Activated T-helper 1 cell treated with Interleukin-2 at 50 U/mL for 16 hours (primary cell): ENCODE data around the gene SF3B5.
"Not testable (repeated sequence)": the region's sequence is repeated elsewhere in the genome, so short reads cannot be mapped to it uniquely, and the experiment has no call there.

ENCODE experiments used
- DNase-seq: peaks from one replicate; pipeline ENCODE4 v3.0.0-alpha.2; 2020; ENCODE audit warnings: low read depth

The SF3B5 gene

DNA sequence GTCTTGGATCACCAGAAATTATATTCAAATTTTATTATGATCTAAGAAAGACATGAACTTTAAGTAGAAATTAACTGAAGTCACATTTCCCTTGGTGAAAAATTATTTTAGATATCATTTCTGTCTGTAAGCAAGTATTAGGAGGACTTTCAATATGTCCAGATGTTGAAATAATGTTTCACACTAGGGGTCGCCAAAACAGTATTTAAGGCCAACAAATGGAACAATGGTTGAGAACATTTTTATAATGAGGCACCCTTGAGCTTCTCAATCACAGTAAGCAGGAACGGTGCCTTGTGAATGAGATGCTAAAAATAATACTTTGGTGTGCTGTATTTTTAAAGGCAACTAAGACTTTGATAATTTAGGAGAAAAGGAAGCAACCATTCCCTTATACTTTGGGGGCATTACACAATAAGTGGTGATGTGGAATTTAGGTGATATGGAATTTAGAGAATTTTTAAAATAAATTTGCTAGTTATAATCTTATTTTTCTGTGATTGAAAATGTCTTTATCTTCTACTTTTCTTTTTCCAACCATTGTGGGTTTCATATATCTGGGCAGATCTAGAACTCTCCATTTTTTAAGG lies 9.6 kb upstream of the SF3B5 start:
- DNase-seq = no peak

DNA sequence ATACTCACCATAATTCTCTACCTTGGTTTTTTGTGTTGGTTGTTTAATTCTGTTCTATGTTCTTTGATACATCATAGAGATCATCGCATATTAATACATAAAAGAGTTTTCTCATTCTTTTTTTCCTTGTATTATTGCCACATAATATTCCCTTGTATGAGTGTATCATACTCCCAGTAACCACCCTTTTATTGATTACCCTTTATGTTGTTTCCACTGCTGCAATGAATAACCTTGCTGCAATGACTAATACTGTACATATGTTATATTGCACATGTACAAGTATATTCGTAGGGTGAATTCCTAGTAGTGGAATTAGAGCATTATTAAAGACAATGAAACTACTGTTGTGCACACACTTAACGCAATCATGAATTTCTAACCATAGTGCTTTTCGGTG lies 9.1 kb upstream of the SF3B5 start:
- DNase-seq = no peak

DNA sequence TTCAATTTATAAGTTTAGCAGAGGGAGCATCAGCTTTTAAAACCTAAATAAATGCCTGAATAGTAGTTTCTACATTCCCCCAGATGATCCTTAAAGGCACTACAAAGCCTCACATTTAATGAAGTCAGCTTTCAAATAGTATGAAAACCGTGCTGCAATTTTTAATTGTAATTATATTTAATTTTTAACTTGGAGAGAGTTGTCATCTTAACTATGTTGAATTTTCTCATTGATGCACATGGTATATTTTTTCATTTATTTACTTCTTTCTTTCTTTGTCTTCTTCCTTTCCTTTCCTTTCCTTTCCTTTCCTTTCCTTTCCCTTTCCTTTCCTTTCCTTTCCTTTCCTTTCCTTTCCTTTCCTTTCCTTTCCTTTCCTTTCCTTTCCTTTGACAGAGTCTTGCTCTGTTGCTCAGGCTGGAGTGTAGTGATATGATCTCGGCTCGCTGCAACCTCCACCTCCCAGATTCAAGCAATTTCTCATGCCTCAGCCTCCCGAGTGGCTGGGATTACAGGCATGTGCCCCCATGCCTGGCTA lies 7.7 kb upstream of the SF3B5 start:
- DNase-seq = no peak

DNA sequence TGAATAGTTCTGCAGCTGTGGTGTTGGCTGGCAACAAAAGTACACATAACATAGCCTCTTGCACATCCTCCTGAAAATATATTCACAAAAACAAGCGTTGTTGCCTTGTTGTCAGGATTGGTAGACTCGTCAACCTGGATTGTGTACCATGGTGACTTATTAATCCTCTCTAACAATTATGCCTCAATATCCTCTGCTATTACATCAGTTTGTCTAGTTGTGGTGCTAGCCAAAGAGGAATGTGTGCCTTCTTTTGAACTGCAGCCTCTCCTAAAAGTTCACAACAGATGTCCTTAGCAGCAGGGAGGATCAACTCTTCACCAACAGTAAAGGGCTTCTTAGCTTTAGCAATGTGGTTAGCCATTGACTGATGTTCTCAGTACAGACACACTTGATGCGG lies 3.6 kb upstream of the SF3B5 start:
- no peak for DNase-seq

DNA sequence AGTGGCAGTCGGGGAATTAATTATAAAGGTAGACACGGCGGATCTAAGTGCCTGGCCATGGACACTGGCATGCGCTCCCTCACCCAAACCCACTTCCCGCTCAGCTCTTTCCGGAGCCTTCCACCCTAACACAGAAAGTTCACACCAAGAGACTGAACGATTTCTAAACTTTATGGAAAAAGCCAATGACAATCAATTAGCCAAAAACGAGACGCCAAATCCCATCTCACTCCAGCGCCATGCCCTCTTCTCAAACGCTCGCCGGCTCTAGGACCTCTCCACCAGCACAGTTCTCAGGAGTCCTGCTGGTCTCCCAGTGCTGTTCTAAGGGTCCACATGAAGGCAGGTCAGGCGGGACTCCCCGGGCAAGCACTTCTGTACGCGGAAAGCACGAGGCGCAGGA lies 641 bp downstream of the SF3B5 start:
- no peak for DNase-seq

DNA sequence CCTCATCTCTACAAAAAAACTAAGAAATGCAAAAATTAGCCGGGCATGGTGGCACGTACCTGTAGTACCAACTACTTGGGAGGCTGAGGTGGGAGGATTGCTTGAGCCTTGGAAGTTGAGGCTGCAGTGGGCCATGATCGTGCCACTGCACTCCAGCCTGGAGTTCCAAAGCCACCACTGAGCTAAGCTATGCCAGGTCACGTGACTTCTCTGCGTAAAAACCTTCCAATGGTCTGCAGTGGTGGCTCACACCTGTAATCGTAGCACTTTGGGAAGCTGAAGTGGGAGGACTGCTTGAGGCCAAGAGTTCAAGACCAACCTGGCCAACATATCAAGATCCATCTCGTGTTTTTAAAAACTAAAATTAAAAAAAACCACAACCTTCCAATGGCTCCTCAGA lies 1.7 kb downstream of the SF3B5 start:
- DNase-seq = no peak

DNA sequence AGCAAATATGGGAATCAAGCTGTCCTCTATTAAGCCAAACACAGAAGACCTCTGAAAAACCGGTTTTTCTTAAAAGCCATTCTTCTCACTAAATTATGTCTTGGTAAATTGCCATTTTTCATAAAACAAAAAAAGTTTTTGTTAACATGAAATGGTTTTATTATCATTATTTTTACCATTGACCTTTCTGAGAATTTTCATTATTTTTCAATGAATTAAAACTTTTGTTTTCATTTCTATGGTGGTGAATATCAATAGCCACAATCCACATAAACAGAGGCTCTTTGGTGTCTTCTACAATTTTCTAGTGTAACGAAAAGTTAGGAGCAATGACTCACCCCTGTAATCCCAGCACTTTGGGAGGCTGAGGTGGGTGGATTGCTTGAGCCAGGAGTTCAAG lies 2.1 kb downstream of the SF3B5 start:
- no peak for DNase-seq

DNA sequence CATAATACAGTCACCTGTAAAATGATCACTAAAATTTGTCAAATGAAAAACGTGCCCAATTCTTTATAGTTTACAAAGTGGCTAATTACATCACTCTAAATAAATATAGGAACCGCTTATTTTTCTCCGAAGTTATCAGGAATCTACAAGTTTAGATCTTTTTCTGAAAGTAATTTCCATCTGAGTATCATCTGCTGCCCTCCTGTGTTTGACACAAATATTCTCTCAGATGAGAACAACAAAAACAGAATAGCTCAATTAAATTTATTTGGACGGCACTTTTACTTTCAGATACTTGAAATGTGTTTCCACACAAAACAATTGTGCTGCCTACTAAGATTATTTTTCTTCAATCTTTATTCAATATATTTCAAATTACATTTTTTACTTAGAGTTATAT lies 5.0 kb downstream of the SF3B5 start:
- DNase-seq = no peak

DNA sequence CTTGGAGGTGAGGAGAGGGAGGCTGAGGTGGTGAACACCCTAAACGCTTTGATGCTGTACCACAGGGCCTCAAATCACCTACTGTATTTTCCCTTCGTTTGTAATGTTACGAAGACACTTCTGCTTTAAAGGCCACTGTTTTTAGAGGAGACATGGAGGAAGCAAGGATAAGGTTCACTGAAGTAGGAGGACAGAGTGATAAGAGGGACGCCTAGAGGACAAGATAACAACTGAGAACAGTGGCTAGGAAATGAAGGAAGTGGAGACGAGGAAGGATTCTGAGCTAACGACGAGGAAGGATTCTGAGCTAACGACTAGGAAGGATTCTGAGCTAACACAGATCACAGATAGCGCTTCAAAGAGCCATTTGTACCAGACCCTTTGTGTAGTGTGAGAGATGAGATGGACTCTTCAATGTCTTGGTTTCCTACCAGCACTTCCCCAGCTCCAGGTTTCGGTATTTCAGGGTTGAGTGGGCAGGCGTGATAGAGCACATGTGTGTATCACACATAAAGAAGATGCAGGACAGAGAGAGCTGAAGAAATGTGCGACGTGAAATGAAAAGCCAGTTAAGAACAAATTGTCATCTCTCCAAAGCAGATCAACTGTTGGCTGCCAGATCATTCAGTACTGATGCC lies 7.5 kb downstream of the SF3B5 start:
- DNase-seq = no peak

DNA sequence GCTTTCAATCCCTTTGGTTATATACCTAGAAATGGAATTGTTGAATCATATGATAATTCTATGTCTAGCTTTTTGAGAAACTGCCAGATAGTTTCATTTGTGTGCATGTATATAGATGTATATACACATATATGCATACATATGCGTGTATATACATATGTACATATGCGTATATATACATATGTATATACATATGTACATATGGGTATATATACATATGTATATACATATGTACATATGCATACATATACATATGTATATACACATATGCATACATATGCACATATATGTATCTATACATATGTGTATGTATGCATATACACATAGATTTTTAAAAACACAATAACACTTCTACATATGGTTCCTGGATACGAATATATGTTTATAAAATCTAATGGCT lies 8.4 kb downstream of the SF3B5 start:
- DNase-seq = no peak

DNA sequence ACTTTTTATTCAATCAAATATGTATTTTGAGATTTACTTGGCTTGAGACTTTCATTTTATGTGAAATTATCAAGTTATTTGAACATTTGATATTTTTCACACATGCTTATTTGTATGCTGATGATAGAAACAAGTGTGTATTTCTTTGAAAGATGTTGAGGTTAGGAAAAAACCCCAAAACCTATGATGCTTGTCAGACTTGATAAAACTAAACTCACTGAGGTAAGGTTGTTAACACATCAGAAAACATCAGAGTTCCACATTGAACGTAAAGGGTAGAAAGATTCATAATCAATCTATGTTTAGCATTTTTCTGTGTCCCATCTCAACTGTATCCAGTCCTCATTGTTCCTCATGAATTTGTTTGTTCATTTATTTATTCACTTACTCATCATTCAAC lies 12.2 kb downstream of the SF3B5 start:
- DNase-seq = no peak

DNA sequence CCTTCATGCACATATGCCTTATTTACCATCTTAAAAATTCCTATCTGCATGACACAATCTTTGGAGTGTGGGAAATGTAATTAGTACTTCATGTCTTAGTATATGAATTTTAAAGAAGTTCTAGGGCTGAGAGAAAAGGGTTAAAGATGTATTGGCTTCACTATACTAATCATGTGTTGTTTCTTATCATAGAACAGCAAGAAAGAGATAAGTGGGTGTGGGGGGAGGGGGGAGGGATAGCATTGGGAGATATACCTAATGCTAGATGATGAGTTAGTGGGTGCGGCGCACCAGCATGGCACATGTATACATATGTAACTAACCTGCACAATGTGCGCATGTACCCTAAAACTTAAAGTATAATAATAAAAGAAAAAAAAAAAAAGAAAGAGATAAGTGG lies 13.0 kb downstream of the SF3B5 start:
- not testable (repeated sequence) for DNase-seq

DNA sequence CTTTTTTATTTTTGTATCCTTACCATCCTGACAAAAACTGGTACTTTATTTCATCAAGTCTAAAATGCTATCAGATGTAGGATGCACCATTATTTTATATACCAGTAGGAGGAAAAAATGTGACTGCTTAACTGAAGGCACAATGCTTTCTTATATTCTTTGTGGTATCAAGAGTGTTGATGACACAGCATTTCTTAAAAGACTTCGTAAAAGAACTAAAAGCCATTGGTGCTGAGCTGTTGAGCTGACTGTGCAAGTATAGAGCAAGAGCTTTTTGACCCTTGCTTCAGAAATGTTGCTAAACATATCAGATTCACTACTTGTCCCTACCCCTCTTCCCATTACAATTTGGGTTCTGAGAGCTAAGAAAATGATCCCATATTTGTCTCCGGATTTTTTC lies 17.5 kb downstream of the SF3B5 start:
- DNase-seq = no peak

DNA sequence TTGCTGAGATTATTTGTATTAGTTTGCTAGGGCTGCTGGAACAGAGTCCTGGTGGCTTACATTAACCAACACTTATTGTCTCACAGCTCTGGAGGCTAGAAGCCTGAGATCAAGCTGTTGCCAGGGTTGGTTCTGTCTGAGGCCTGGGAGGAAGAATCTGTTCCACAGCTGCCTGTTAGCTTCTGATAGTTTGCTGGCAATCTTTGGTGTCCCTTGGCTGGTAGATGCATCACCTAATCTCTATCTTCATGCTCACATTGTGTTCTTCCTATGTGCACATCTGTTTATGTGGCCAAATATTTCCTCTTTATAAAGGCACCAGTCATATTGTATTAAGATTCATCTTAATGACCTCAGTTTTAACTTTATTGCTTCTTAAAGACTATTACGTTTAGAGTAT lies 19.5 kb downstream of the SF3B5 start:
- DNase-seq = no peak

DNA sequence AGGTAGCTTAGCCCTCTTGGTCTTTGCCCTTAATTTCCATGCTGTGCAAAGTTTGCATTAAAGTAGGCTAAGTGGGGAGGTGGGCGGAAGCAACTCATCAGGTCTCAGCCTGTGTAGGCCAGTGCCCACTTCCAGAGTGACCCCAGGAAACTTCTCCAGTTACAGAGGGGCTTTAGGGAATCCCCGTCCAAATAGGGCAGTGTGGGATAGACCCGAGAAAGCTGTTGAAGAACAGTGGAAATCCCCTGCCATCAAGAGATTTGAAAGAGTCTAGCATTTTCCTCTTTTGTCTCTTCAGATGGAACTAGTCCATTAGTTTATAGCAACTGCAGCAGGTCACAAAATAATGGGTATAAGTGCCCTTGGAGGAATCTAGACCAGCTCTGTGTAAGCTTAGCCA lies 20.2 kb downstream of the SF3B5 start:
- no peak for DNase-seq

DNA sequence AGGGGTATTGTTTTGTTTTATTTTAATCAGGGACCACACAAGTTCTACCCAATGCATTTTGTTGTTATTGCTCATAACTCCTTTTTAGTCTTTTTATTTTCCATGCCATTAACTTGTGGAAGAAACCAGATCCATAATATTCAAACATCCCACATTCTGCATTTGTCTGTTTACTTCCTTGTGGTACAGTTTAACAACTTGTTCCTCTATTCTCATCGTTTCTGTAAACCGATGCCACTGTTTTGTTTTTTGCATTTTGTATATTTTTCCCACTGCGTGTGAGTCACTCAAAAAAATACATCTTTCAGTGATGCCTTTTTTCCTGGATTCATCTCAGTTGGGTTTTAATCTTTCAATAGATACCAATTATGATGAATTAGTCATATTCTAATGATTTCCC lies 22.3 kb downstream of the SF3B5 start:
- no peak for DNase-seq

DNA sequence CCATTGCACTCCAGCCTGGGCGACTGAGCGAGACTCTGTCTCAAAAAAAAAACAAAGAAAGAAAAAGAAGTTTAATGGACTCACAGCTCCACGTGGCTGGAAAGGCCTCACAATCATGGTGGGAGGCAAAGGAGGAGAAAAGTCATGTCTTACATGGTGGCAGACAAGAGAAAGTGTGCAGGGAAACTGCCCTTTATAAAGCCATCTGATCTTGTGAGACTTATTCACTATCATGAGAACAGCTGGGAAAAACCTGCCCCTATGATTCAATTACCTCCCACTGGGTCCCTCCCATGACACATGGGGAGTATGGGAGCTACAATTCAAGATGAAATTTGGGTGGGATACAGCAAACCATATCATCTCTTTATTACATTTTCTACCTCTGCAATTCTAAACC lies 25.9 kb downstream of the SF3B5 start:
- DNase-seq = no peak

DNA sequence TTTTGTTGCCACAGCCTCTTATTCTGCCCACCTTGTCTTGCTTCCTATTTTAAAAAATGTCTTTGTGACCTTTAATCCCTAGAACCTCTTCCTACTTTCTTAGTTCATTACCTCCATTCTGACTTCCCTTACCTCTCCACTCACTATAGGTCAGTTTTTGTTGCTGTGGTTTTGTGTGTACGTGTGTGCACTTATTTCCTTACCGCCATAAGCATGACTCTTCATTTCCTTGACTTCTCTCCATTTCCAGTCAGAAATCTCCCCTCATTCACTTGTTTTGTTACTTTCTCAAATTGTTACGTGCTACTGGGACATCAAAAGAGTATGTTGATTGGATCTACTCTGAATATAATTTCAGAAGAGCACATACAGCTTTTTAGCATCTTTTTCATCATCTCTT lies 26.6 kb downstream of the SF3B5 start:
- DNase-seq = no peak

DNA sequence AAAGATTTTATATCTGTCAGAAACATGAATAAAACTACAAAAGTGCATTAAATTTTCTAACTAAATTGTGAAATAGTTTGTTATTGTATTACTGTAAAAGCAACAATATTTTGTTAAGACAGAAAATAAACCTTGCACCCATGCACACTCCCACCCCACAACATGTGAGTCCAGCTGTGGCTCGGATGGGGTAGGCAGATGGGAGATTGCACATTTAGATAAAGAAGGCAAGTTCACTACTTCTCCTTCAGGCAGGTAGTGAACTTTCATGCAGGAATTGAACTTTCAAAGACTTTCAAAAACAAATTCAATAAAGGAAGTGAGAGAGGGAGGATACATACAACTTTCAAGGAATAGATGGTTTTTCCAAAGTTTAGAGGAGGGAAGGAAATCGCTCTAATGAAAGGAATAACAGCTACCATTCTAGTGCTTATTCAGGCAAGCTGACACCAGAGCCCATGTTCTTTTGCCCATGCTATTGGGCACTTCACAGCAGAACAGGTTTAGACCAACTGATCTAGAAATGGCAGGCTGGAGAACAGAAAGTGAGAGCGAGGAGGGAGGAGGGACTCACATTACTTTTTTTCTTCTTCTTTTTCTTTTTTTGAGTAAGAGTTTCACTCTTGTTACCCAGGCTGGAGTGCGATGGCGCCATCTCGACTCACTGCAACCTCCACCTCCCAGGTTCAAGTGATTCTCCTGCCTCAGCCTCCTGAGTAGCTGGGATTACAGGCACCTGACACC lies 28.5 kb downstream of the SF3B5 start:
- DNase-seq = no peak

DNA sequence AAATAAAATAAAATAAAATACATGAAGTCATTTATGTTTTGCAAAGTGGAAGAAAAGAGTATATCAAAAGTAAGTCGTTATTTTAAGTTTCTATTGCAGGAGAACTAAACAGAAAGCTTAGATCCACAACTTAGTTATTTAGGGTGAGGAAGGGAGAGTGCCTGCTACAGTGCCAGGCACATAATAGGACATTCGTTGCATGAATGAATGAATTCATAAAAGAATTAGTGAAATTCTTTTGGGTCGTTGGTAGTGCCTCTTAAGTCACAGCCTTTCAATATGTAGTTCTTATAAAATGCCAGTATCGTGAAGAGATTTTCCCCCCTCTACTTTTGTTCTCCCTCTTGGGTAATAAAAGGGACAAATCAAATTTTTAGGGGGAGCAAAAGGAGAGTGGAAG lies 29.1 kb downstream of the SF3B5 start:
- no peak for DNase-seq

DNA sequence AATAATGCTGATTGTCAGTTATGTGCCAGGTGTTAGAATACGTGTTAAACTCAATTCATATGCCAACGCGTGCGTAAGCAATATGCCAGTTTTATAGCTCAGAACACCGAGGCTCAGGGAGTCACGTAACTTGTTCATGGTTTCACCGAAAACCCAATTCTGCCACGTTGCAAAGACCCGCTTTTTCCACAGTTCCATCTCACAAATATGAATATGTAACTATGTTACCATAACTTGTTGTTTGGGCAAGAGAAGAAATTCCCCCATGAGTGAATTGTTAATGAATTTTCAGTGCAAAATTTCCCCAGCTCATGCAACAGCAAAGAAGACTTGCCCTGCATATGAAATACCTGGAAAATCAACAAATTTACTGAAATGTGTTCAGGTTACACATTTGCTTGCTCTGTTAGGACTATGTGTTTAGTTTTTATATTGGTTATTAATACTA lies 30.1 kb downstream of the SF3B5 start:
- no peak for DNase-seq

DNA sequence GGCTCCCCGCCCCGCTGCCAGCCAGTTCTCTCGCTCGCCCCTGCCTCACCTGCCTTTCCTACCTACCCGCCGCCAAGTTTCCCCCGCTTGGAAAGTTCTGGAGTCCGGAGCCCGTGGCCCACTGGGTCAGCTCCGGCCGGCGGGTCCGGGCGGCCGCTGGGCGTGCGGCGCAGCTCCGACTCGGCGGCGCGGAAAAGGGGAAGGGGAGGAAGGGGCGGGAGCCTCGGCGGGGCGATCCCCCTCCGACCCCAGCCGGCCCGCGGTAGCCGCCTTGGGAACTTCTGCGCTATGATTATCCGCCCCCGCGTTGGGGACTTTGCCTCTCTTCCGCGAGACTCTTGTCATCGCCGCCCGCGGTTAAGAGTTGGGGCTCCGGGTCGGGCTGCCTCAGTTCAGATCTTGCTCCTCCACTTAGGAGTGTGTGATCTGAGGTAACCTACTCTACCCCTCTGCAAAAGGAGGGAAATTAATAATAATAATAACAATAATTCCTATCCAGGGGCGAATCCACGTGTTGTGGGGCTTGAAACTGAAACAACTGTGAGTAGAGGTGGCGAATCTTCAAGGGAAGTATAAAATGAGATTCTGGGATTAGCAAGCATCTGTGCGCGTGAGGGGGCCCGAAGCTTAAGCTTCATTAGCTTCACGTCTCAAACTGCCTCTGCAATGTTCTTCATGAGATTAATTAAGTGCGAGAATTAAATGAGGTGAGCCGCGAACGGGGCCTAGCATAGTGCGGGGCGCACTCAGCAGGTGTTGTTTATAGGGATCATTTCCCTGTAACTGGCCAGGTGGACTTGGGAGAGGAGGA lies 30.8 kb downstream of the SF3B5 start:
- peak; percentile 26 for DNase-seq
